Ishikawa (cell line): ENCODE data around the gene DAAM1.

Experiments used
- REST ChIP-seq: IDR thresholded peaks from 2 replicates; pipeline ENCODE4 v1.6.1; 2012; ENCODE audit warnings: low read depth, mild to moderate bottlenecking
- TAF1 ChIP-seq: IDR thresholded peaks from 2 replicates; pipeline ENCODE4 v1.6.1; 2012; ENCODE audit warnings: low read depth, mild to moderate bottlenecking

- TF ChIP-seq TAF1 (no peak), REST (no peak)
Measured at GRCh38 chr14:59294662-59294992, 106.2 kb downstream of the DAAM1 start.
